Natural killer cell (primary cell): ENCODE measurements around the gene COMMD7. TPM values are rescaled to one million over a fixed set of nuclear protein-coding genes. Genes with fewer than 3 reads are reported as not detected.

Experiments
- ATAC-seq, 3 donors: fragments of 150-1000 bp in 2 of 3; fragments of 200-7000 bp in 1 of 3; cut with Tn5 transposase; 1 replicate in 1 of 3; 2 replicates in 2 of 3; pipeline ENCODE4 v1.10.0; 2021; ENCODE audit warnings: mild to moderate bottlenecking in 2 of 3, moderate library complexity in 2 of 3
- DNase-seq, 2 donors: peaks; one replicate each; pipeline versions ENCODE4 v3.0.0 to v3.0.0-alpha.2; 2013 to 2021; ENCODE audit warnings: mixed read lengths in 1 of 2
- H3K27ac ChIP-seq: one replicate; pipeline ENCODE4 v1.5.1; 2013; ENCODE audit warnings: mild to moderate bottlenecking, low read length
- H3K27me3 ChIP-seq: one replicate; pipeline ENCODE4 v1.6.1; 2013; ENCODE audit warnings: low read length; ENCODE audit not compliant: control insufficient read depth, insufficient read depth
- H3K36me3 ChIP-seq: one replicate; pipeline ENCODE4 v1.6.1; 2013; ENCODE audit warnings: low read length; ENCODE audit not compliant: control insufficient read depth, insufficient read depth
- H3K4me1 ChIP-seq: one replicate; pipeline ENCODE4 v1.6.1; 2013; ENCODE audit warnings: low read length; ENCODE audit not compliant: control insufficient read depth, insufficient read depth
- H3K4me3 ChIP-seq: one replicate; pipeline ENCODE4 v1.5.1; 2013; ENCODE audit warnings: low read length
- H3K9me3 ChIP-seq: one replicate; pipeline ENCODE4 v1.6.1; 2013; ENCODE audit warnings: low read length; ENCODE audit not compliant: control insufficient read depth, insufficient read depth
- H3K27ac Mint-ChIP-seq, 2 donors: one replicate each; pipeline ENCODE4 v1.8.0; 2022; ENCODE audit warnings: mild to moderate bottlenecking in 2 of 2, mixed read lengths in 2 of 2, moderate library complexity in 1 of 2
- H3K27me3 Mint-ChIP-seq, 2 donors: one replicate each; pipeline ENCODE4 v1.8.0; 2022; ENCODE audit warnings: low read depth in 2 of 2, mixed read lengths in 2 of 2
- H3K36me3 Mint-ChIP-seq: one replicate; pipeline ENCODE4 v1.8.0; 2022; ENCODE audit warnings: mixed read lengths
- H3K4me1 Mint-ChIP-seq, 2 donors: one replicate each; pipeline ENCODE4 v1.8.0; 2022; ENCODE audit warnings: mixed read lengths in 2 of 2
- H3K4me3 Mint-ChIP-seq: one replicate; pipeline ENCODE4 v1.8.0; 2022; ENCODE audit warnings: mild to moderate bottlenecking, moderate library complexity, mixed read lengths
- H3K9me3 Mint-ChIP-seq, 2 donors: one replicate each; pipeline ENCODE4 v1.8.0; 2022; ENCODE audit warnings: mixed read lengths in 2 of 2
- CTCF ChIP-seq: fragments of 200-600 bp; IDR thresholded peaks from one replicate; pipeline ENCODE4 v1.8.0; 2022; ENCODE audit warnings: antibody characterized with exemption
- WGBS: methylation state at CpG from one replicate; pipeline ENCODE4 v1.1.7; 2013; ENCODE audit warnings: missing lambda C conversion rate; ENCODE audit not compliant: insufficient coverage; 5-methylcytosine and 5-hydroxymethylcytosine counted together
- intact Hi-C: fragments of 100-400 bp; cut with micrococcal nuclease; formaldehyde crosslinking; loops from one replicate; pipeline ENCODE4 v1.14.2; 2022
- total RNA-seq, 4 donors: library from RNA; stranded (reverse); fragments of 120-200 nt in 1 of 4; gene quantifications; one replicate each; pipeline versions ENCODE4 v1.2.3 to v1.2.4, GENCODE V29; 2013 to 2022

Gene COMMD7
- total RNA-seq, 3 donors from 2014 or later (not counting 1 experiment from before 2014, with no cell fraction given), result 56.7 to 72.1 (median 68.1) TPM

- H3K27ac ChIP-seq, result no peak overlapping the region
These were observed 32.2 kb upstream of the COMMD7 start for GRCh38 chr20:32775336-32775991.

GRCh38 chr20:32773855-32774254, 30.6 kb upstream of the COMMD7 start:
- Histone ChIP-seq H3K9me3 (no peaks in the 10 kb centered on the region), H3K4me1 (peaks cover 7% of the 10 kb centered on the region), H3K4me3 (no peak overlapping the region), H3K27me3 (no peaks in the 10 kb centered on the region), H3K27ac (no peak overlapping the region), H3K36me3 (no peaks in the 10 kb centered on the region)
- Mint-ChIP-seq H3K27ac (no peak overlapping the region), H3K4me1 (peaks cover 6 to 9% of the 10 kb centered on the region in 2 donors), H3K4me3 (no peak overlapping the region), H3K36me3 (no peaks in the 10 kb centered on the region), H3K27me3 (no peaks in the 10 kb centered on the region), H3K9me3 (no peaks in the 10 kb centered on the region)
- ATAC-seq, result no peak
- no peak for TF ChIP-seq CTCF
- WGBS, result 89% methylated on average over 7 of the region's 8 CpGs
- DNase-seq, result no peak
- intact Hi-C loops, result no loop called here

More at GRCh38 chr20:32775336-32775991, 32.2 kb upstream of the COMMD7 start:
- Histone ChIP-seq H3K27me3 (no peaks in the 10 kb centered on the region), H3K9me3 (no peaks in the 10 kb centered on the region), H3K36me3 (no peaks in the 10 kb centered on the region), H3K4me1 (peaks cover 7% of the 10 kb centered on the region), H3K4me3 (no peak overlapping the region)
- ATAC-seq, result no peak
- 76% methylated on average over 10 of the region's 10 CpGs for WGBS
- no peak overlapping the region for H3K27ac Mint-ChIP-seq
- H3K36me3 Mint-ChIP-seq, result no peaks in the 10 kb centered on the region
- H3K4me3 Mint-ChIP-seq, result no peak overlapping the region
- peaks cover 6 to 9% of the 10 kb centered on the region in 2 donors for H3K4me1 Mint-ChIP-seq
- TF ChIP-seq CTCF, result no peak
- no peaks in the 10 kb centered on the region for H3K27me3 Mint-ChIP-seq
- no peaks in the 10 kb centered on the region for H3K9me3 Mint-ChIP-seq
- DNase-seq, result no peak
- intact Hi-C loops, result loop anchor here (5.0 kb wide), 1 partner anchor 33 kb away; the partner anchor contains the start of gene COMMD7

GRCh38 chr20:32773223-32773622, 30.0 kb upstream of the COMMD7 start:
- DNase-seq (no peak), ATAC-seq (no peak)
- H3K27me3 Mint-ChIP-seq, result no peaks in the 10 kb centered on the region
- H3K9me3 ChIP-seq, result no peaks in the 10 kb centered on the region
- no peaks in the 10 kb centered on the region for H3K27me3 ChIP-seq
- WGBS, result 94% methylated on average over 2 of the region's 2 CpGs
- no peaks in the 10 kb centered on the region for H3K9me3 Mint-ChIP-seq
- peaks cover 7% of the 10 kb centered on the region for H3K4me1 ChIP-seq
- intact Hi-C loops, result no loop called here
- H3K36me3 Mint-ChIP-seq, result no peaks in the 10 kb centered on the region
- no peak overlapping the region for H3K4me3 ChIP-seq
- H3K4me3 Mint-ChIP-seq, result no peak overlapping the region
- peaks cover 6 to 9% of the 10 kb centered on the region in 2 donors for H3K4me1 Mint-ChIP-seq
- H3K27ac Mint-ChIP-seq, result no peak overlapping the region
- no peak for TF ChIP-seq CTCF
- H3K36me3 ChIP-seq, result no peaks in the 10 kb centered on the region
- no peak overlapping the region for H3K27ac ChIP-seq

- ATAC-seq (no peak), DNase-seq (no peak)
- 86% methylated on average over 3 of the region's 3 CpGs for WGBS
- Mint-ChIP-seq H3K4me1 (peaks cover 6 to 9% of the 10 kb centered on the region in 2 donors), H3K36me3 (no peaks in the 10 kb centered on the region), H3K4me3 (no peak overlapping the region), H3K27ac (no peak overlapping the region), H3K27me3 (no peaks in the 10 kb centered on the region), H3K9me3 (no peaks in the 10 kb centered on the region)
- Histone ChIP-seq H3K27ac (no peak overlapping the region), H3K27me3 (no peaks in the 10 kb centered on the region), H3K36me3 (no peaks in the 10 kb centered on the region), H3K4me3 (no peak overlapping the region), H3K4me1 (peaks cover 5% of the 10 kb centered on the region), H3K9me3 (no peaks in the 10 kb centered on the region)
- no peak for TF ChIP-seq CTCF
- intact Hi-C loops, result no loop called here
These were observed 28.8 kb upstream of the COMMD7 start for GRCh38 chr20:32772046-32772445.
